ENCODE data around the gene CAMTA1.

Gene CAMTA1

DNA sequence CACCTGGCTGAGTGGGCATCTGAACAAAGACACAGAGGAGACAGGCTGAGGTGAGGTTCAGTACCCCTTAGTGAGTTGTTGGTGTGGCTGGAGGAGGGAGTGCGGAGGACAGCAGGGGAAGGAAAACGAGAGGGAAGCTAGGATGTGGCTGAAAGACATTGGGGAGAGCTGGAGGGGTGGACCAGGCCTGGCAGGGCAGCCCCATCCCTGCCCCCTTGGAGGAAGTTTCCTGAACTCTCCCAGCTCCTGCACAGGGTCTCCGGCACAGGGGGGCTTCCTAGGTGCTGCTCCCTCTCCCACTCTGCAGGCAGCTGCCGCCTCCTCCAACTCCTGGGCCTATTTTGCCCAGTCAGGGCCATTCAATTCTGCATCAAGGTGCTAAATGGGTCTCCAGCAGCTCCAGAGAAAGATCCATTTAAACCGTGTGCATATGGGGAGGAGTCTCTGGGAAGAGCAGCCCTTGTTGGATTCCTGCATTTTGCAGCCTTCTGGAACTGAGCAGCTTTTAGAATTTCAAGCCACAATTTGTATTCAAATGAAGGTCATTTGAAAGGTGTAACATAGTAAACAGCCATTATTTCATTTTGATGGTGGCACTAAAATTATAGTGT is 193.9 kb downstream of the CAMTA1 start:
- no peak for DNase-seq (ENCODE audit: low read depth in 3 of 3)

- no peak for DNase-seq (ENCODE audit: low read depth in 3 of 3)
Observed at GRCh38 chr1:6981595-6981994, 196.3 kb downstream of the CAMTA1 start.

GRCh38 chr1:6982443-6982842 is 197.2 kb downstream of the CAMTA1 start:
- no peak for DNase-seq (ENCODE audit: low read depth in 3 of 3)

DNA sequence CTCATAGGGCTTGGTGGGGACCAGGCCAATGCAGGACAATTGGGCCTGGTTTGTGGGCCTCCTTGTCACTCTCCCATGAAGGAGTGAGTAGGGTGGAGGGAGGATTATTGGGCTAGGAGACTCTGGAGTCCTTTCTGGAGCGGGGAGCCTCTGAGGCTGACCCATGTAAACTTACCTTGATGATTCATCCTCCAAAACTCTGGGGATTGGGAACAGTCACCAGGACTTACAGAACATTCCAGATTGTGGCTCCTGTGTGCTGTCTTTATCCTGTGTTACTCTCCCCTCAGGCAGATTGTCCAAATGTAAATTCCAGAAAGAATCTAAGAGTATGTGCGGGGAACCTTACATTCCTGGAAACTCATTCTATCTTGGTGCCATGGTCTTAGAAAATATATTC is 197.6 kb downstream of the CAMTA1 start:
- DNase-seq (ENCODE audit: low read depth in 3 of 3) = no peak

DNA sequence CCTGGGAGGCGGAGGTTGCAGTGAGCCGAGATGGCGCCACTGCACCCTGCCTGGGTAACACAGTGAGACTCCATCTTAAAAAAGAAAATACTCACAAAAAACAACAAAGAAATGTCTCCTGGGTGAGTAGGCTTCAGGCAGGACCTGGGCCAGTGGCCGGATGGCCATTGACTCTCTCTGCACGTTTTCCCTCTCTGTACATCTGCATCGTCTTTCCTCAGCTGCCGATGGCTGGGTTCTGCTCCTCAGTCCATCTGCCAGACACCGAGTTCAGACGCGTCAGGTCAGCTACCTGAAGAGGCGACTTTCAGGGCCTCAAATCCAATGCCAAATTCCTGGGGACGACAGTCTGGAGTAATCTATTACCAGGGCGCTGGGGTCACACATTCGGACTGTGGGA is 199.3 kb downstream of the CAMTA1 start:
- DNase-seq (ENCODE audit: low read depth in 3 of 3) = no peak

GRCh38 chr1:6984986-6985385 is 199.7 kb downstream of the CAMTA1 start:
- DNase-seq (ENCODE audit: low read depth in 3 of 3) = no peak

DNA sequence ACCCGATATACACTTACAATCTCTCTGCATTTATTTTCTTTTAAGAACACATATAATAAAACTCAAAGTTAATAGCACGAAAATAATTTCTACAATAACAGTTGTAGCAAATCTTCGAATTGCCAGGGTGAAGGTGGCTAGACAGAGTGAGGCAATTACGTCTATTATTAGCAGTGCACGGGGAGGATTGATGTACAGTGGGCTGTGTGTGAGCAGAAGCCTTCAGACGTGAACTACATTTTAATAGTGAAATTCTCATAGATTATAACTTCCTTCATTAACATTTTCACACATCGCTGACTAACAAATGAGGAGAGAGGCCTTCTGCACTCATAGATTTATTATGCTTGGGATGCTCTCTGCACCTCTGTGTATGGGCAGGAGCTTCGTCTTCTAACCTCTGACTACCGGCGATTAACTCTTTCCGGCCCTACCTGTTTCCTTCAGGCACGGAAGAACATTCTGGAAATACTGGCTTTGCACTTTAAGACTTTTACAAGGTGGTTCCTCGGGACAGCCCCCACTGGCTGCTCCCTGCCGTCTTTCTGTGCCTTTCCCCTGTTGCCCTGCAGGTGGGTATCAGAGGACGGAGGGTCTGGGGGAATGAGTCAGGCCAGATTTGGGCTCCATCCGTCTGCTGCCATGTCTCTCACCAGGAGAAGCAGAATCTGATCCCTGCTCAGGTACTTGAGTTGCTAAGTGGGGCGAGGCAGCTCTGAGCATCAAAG is 200.5 kb downstream of the CAMTA1 start:
- no peak for DNase-seq (ENCODE audit: low read depth in 3 of 3)

- no peak for DNase-seq (ENCODE audit: low read depth in 3 of 3)
Observed at GRCh38 chr1:6986281-6986680, 201.0 kb downstream of the CAMTA1 start.

- no peak for DNase-seq (ENCODE audit: low read depth in 3 of 3)
Observed at GRCh38 chr1:6987940-6988339, 202.7 kb downstream of the CAMTA1 start.

DNA sequence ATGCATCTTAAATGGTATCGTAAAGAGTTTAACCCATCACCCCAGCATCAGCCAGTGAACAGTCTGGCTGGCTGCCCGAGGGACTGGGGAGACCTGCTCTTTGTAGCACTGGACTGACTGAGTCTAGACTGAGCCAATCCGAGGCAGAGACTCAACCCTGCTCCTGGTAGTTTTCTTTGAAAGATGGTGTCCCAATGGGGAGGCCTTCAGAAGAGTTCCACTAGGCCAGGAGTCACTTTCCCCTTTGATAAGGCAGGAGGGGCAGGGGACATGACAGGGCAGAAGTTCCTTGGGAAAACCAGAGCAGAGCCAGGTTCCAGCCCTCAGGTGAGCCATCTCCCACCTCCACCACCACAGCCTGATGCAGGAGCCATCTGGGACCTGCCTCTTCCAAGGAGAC is 203.5 kb downstream of the CAMTA1 start:
- no peak for DNase-seq (ENCODE audit: low read depth in 3 of 3)

DNA sequence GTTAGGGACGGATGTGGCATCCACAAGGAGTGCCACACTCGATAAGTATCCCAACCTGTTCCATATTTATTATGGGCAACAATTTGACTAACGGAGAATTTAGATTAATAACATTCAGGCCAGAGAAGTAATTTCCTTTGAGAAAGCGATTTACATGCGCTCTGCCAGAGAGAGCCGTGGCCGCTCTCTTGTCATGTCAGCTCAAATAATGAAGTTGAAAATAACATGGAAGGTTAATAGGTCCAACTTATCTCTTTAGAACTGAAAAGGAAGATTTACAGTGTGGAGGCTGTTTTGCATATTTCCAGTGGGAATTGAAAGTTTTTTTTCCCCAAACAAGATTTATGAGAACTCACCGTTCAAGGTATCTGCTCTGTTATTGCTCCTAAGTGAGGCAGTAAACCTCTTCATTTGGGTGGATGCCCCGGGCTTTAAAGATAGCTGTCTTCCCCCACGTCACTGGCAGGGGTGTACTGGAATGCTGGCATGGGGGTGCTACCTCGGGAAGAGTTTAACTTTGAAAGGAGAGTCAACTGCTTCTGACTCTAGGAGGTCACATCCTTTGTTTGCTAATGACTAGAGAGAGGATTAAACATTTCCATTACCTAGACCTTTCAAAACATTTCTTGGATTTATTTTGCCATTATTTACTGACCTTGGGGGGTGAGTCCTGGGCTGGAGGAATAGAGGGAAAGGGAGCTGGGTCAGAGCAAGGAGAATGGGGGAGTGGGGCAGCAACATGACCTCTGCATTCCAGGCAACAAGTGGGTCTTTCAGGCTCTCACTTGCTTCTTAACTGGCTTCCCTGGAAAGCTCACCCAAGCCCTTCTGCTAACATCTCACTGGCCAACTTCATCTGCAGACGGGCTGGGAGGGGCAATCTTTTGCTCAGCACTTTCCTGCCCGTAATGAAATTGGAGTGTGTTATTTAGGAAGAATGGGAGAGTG is 204.2 kb downstream of the CAMTA1 start:
- DNase-seq (ENCODE audit: low read depth in 3 of 3) = no peak

DNA sequence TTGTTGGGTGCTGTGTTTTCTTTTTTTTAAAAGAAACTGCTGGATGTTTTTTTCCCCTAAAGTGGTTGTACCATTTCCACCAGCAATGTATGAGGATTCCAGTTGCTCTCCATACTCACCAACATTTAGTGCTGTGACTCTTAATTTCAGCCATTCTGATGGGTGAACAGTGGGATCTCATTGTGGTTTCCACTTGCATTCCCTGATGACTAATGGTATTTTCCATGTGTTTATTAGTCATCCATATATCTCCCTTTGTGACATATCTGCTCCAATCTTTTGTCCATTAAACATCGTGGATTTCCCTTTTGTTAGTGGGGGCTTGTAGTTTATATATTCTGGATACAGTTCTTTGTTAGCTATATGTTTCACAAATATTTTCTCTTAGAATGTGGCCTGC is 206.0 kb downstream of the CAMTA1 start:
- no peak for DNase-seq (ENCODE audit: low read depth in 3 of 3)

- no peak for DNase-seq (ENCODE audit: low read depth in 3 of 3)
Observed at GRCh38 chr1:6995789-6996188, 210.5 kb downstream of the CAMTA1 start.

GRCh38 chr1:6996371-6996770 is 211.1 kb downstream of the CAMTA1 start:
- no peak for DNase-seq (ENCODE audit: low read depth in 3 of 3)

GRCh38 chr1:6996866-6997265 is 211.6 kb downstream of the CAMTA1 start:
- DNase-seq (ENCODE audit: low read depth in 3 of 3) = no peak

DNA sequence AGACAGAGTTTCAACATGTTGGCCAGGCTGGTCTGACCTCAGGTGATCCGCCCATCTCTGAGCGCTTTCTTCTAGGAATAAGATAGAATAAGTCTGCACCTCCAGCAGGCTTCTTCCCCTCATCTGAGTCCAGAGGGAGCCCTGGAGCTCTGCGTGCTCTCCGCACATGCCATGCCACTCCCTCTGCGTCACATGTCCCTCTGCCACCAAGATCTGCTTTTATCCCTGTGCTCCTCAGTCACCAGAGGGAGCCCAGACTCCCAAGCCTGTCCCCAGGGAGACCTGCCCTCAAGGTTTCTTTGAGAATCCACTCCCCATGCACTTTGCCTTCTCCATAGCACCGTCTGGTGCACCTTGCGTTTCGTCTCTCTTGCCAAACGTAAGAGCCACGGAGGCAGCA is 213.0 kb downstream of the CAMTA1 start:
- DNase-seq (ENCODE audit: low read depth in 3 of 3) = no peak

DNA sequence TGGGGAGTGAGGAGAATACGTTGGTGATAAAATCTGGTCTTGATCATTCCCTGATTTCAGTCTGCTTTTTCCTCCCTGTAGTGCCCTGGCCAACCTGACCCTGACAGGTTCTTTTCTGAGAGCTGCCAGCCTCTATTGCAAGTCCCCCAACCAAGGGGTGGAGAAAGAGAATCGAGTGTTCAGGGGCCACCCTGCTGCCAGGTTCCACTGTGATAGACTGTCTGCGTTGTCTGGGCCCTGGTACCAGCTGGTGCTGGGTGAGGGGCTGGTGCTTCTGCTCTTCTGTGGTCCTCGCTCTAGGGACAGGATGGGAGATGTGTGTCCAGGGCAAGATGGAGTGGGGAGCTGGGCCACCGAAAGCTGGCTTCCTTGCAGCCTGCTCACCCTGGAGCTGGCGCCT is 214.6 kb downstream of the CAMTA1 start:
- DNase-seq (ENCODE audit: low read depth in 3 of 3) = no peak

- DNase-seq (ENCODE audit: low read depth in 3 of 3) = no peak
Observed at GRCh38 chr1:7000720-7001119, 215.5 kb downstream of the CAMTA1 start.

DNA sequence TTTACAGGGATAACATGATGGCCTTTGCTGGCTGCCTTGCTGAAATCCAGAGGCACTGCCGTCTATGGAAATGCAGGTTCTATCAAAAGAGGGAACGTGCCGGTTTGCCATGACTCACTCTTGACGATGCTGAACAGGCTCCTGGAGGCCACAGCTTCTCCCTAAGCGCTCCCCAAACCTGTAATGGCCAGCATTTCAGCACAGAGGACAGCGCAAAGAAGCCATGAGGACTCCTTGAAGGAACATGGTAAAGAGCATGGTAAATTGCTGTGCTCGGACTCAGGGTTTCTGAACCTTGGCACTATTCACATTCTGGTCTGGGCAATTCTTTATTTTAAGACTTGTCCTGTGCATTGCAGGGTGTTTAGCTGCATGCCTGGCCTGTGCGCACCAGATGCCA is 217.5 kb downstream of the CAMTA1 start:
- DNase-seq (ENCODE audit: low read depth in 3 of 3) = no peak

- DNase-seq (ENCODE audit: low read depth in 3 of 3) = no peak
Observed at GRCh38 chr1:7003676-7004075, 218.4 kb downstream of the CAMTA1 start.

DNA sequence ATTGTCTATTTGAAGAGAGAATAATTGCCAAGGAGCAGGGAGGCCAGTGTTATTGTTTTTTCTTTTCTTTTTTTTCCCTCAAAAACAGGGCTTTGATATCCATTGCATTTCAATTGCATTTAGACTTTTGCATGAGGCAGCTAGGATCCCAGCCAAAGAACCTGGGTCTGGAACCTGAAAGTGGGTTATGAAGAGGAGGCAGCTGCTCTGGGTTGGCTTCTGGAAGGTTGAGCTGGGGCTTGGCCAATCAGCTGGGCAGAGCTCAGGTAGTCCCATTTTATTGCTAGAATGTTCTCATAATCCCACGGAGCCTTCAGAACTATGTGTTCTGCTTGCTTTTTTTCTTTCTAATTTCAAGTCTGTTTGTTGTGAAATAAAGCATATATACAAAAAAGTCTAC is 218.9 kb downstream of the CAMTA1 start:
- no peak for DNase-seq (ENCODE audit: low read depth in 3 of 3)

DNA sequence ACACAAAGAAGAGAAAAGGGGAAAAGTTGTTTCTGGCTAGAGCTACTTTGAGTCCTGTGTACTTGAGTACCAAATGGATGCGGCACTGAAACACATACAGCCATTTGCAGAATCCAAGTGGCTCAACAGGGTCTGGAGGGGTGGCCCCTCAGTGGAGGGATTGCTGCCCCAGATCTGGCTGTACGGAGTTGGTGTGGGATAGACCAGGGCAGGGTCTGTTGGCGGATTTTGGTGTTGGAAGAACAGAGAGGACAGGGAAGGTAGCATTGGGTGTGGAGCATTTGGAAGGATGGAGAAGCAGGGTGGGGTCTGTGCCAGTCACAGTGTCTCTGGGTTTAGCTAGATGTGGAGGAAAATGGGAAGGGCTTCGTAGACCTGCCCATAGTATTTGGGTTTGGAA is 220.5 kb downstream of the CAMTA1 start:
- no peak for DNase-seq (ENCODE audit: low read depth in 3 of 3)

Data from stimulated activated CD4-positive, alpha-beta T cell treated with anti-CD3 and anti-CD28 coated beads, TNF-alpha, amount 100 ng/mL, for 24 hours (primary cell).